ENCODE results near the gene ZNF675.
A peak's percentile ranks its signal among the peaks of the same experiment; 100 is the strongest.
"Not testable (repeated sequence)": the region's sequence is repeated elsewhere in the genome, so short reads cannot be mapped to it uniquely, and the experiment has no call there.

The ZNF675 gene

DNA sequence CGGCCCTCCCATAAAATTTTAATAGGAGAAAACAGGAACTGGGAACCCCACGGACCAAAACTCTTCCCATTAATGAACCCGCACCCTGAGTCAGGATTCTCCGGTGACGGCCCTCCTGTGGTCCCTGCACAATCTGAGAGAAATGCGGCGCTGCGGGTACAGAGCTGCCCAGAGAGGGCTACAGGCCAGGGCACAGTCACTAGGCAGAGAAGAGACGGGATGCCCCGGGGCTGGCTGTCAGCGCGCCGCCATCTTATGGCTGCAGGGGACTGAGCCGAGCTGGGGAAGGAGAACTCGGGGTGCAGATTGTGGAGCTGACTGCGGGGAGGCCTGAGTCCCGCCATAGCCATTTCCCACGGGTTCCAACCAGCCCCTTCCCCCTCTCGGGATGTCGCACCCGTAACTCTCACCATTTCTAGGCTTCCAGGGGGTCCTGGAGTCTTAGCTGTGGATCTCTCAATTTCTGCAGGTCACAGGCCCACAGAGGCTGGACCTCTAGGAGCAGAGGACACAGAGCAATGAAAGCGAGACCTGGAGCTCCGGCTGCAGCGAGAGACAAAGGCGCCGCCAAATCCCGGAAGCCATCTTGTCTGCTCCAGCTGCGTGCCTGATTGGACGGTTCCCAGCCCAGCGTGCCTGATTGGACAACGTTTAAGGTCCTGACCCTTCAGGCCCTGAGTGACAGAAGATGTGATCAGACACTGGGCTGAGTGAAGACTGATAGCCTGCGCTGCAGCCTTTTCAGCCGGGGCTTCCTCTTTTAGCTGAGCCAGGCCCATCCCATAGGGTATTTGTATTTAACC is at the start of gene ZNF675:
Gene ZNF675 (minus strand): TSS at position 592 of the 803 bp plus-strand sequence. CDS start 179 bp downstream, at position 413.
- DNase-seq, result peak; percentile 92

DNA sequence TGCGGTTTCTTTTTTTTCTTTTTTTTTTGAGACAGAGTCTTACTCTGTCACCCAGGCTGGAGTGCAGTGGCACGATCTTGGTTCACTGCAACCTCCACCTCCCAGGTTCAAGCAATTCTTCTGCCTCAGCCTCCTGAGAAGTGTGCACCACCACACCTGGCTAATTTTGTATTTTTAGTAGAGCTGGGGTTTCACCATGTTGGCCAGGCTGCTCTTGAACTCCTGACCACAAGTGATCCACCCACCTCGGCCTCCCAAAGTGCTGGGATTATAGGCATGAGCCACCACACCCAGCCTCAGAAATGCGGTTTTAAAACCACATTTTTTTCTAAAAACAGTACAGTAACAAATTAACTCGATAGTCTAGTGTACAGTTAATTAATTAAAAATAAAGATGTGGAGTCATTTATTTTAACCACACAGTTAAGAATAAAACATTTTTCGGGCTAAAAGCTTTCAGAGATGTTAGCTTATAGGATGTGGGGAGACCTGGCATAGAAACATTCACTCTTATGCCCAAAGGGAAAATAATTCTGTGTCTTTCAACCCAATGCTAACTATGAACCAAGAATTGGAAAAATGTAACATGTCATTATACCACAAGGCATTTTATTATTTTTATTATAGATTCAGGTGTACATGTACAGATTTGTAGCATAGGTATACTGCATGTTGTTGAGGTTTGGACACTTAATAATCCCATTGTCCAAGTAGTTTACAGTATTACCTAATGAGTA is 43.9 kb upstream of the ZNF675 start:
- not testable (repeated sequence) for DNase-seq

DNA sequence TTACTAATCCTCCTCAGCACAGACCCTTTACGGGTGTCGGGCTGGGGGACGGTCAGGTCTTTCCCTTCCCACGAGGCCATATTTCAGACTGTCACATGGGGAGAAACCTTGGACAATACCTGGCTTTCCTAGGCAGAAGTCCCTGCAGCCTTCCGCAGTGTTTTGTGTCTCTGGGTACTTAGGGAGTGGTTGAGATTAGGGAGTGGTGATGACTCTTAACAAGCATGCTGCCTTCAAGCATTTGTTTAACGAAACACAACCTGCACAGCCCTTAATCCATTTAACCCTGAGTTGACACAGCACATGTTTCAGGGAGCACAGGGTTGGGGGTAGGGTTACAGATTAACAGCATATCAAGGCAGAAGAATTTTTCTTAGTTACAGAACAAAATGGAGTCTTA is 37.1 kb upstream of the ZNF675 start:
- DNase-seq, result not testable (repeated sequence)

DNA sequence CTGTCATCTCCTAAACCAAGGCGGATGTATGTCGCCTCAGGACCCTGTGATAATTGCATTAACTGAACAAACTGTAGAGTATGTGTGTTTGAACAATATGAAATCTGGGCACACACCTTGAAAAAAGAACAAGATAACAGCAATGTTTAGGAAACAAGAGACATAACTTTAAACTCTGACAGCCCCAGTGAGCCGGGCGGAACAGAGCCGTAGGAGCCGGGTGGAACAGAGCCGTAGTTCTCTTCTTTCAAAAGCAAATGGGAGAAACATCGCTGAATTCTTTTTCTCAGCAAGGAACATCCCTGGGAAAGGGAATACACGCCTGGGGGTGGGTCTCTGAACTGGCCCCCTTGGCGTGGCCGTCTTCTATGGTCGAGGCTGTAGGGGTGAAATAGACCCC is 31.8 kb upstream of the ZNF675 start:
- no peak for DNase-seq

DNA sequence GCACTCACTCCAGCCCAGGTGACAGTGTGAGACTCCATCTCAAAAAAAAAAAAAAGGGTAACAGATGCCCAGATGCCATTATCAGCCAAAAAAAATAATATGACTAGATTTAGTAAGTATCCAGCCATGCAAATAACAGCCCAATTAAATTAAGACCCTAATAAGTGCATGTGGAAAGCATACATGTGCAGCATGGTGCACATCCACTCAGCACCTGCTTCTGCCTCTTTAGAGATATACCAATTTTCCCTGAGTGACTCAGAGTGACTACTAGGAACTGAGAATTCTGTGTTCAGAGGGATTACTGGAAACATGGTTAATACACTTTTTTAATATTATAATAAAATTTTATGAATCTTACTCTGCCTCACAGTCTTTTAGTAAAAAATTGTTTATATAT is 29.8 kb upstream of the ZNF675 start:
- no peak for DNase-seq

DNA sequence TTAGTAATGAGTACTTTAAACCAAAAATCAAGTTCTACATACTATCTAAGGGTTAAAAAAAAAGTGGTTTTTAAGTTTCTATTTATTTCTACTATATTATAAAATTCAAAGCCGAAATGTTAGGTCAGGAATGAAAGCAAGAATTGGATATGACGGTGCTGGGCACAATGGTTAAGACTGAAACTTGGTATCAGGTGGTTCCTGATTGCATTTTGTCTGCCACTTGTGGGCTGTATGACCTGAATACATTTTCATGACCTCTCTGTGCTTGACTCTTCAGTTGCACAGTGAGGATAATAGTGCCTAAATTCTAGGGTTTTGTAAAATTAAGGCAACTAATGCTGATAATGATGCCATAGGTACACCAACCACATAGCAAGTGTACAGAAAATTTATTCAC is 22.3 kb upstream of the ZNF675 start:
- DNase-seq, result no peak

DNA sequence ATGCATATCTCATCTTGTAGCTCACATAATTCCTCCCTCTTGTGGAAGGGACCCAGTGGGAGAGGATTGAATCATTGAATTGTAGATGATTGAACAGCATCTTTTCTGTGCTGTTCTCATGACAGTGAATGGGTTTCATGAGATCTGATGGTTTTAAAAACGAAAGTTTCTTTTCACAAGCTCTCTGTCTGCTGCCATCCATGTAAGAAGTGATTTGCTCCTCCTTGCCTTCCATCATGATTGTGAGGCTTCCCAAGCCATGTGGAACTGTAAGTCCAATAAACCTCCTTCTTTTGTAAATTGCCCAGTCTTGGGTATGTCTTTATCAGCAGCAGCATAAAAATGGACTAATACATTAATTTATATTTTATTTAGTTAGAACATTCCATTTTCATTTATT is 19.6 kb upstream of the ZNF675 start:
- DNase-seq, result no peak

DNA sequence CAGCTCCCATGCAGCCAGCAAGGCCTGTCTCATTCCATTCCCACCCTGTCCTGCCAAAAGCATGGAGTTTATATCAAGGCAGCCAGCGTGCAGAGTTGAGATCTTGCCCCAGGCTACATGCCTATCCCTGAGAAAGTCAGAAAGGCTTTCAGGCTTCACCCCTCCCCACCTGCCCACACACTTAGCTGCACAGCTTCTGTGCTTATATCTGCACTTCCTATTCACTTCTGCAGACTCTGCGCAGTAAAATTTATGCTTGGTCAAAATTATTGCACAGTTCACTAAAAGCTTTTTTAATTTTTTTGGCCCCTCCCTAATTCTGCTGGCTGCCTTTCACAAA is 12.5 kb upstream of the ZNF675 start:
- no peak for DNase-seq

DNA sequence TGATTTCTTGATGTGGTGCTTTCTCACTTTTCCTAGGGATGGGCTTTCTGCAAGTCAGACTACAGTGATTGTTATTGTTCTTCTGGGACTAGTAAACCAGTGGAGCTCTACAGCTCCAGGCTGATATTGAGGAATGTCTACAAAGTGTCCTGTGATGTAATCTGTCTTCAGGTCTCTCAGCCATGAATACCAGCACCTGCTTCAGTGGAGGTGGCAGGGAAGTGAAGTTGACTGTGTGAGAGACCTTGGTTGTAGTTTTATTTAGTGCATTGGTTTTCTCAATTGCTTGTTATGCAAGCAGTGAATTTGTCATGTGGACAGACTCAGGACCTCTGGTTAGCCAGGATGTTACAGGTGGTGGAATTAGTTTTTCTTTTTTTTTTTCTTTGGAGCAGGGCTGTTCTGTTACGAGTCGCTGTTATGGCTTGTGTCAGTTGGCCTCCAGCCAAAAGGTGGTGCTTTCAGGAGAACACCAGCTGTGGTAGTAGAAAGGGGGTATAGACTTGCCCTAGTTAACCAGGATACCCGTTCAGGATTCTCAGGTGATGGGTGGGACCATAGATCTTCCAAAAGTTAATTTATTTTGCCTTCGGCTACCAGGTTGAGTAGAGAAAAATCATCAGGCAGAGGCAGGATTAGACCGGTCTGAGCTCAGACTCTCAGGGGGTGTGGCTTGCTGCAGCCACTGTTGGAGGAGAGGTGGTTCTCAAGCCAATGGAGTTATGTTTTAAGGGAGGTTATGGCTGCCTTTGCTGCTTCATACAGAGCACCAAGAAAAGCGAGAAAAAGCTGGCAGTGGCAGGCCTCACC is 11.9 kb upstream of the ZNF675 start:
- no peak for DNase-seq

DNA sequence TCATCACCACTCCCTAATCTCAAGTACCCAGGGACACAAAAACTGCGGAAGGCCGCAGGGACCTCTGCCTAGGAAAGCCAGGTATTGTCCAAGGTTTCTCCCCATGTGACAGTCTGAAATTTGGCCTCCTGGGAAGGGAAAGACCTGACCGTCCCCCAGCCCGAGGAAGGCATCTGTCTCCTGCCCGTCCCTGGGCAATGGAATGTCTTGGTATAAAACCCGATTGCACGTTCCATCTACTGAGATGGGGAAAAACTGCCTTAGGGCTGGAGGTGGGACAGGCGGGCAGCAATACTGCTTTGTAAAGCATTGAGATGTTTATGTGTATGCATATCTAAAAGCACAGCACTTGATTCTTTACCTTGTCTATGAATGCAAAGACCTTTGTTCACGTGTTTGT is 5.9 kb upstream of the ZNF675 start:
- DNase-seq, result not testable (repeated sequence)

DNA sequence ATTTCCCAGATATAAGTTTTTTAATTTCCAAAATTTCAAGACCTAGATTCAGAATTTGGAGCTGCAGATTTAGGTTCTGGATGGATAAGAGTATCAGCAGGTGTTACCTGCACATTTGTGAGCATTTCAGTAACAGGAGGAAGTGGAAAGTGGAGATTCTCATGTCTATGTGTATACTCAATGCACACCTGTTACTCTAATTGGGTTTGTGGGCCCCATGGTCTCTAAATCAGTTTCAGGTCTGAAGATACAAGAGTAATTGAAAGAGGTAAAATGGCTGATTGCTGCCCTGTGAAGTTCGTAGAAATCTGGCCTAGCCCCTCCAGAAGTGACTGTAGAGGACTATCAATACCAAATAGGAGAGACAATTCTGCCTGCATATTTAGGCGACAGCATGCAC is 13.9 kb downstream of the ZNF675 start:
- DNase-seq, result no peak

DNA sequence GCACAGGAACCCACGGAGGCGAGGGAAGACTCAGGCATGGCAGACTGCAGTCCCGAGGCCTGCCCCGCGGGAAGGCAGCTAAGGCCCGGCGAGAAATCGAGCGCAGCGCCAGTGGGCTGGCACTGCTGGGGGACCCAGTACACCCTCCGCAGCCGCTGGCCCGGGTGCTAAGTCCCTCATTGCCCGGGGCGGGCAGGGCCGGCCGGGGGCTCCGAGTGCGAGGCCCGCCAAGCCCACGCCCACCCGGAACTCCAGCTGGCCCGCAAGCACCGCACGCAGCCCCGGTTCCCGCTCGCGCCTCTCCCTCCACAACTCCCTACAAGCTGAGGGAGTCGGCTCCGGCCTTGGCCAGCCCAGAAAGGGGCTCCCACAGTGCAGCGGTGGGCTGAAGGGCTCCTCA is 18.4 kb downstream of the ZNF675 start:
- DNase-seq, result not testable (repeated sequence)

DNA sequence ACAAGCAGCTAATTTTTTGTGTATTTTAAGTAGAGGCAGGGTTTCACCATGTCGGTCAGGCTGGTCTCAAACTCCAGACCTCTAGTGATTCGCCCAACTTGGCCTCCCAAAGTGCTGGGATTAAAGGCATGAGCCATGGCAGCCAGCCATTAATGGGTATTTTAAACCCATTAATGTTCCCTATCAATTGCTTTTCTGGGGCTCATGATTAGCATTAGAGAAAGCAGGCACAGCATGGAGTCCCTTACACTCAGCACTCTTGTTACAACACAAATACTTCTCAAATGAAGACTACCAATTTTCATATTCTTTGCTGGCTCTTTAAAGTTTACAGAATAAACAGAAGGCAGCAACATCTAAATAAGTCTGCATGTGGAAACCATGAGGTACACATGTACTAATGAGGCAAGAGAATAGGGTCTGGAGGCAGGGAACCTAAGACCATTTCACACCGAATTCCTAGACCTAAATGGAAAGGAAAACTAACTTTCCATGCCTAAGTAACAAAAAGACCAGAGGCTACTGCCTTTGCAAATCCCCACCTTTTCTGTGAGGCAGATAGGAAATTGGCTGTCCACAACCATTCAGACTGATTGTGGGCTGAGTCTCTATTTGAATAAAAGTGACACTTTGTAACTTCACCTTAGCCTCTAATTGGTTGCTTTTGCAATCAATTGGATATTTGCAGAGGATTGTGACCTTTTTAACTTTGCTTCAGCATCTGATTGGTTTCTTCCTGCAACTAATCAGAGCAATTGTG is 21.2 kb downstream of the ZNF675 start:
- DNase-seq, result no peak

DNA sequence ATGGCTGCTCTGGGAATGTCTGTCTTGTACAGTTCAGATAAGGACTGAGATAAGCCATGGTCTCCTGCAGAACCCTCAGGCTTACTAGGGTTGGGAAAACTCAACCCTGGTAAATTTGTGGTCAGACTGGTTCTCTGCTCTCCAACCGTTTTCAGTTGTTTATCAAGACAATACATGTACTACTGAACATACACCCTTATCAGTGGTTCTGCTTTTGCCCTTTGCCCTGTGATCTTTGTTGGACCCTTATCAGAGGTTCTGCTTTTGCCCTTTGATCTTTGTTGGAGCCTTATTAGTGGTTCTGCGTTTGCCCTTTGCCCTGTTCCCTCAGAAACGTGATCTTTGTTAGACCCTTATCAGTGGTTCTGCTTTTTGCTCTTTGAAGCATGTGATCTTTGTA is 37.2 kb downstream of the ZNF675 start:
- not testable (repeated sequence) for DNase-seq

All from activated CD4-positive, alpha-beta T cell treated with anti-CD3 and anti-CD28 coated beads for 48 hours (primary cell).